Measurements from ENCODE around the gene LIMS4.
"Not testable (repeated sequence)": the region's sequence is repeated elsewhere in the genome, so short reads cannot be mapped to it uniquely, and the experiment has no call there.

DNA sequence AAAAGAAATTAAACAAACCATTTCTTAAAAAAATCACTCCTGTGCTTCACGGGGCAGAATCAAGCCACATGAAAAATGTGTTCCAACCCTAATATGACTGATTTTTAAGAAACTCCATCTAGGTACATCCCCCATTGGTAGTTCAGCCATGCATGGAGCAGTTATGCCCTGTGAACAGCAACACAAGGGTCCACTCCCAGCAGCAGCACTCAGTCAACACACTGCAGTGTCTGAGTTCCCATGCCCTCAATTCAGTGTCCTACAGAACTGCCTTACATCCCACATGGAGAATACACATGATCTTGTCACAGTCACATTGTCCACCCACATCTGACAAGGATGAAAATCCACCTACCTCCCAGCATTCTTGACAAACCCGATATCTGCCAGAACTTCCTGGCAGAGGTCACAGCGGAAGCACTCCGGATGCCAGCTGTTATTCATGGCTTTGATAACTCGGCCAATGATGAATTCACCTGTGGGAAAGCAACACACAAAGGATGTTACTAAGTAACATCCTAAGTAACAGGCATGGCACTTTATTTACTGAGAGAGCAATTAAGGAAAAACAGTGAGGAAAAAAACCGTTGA is 17.4 kb downstream of the LIMS4 start:
- not testable (repeated sequence) for TF ChIP-seq RAD21 (IDR thresholded peaks at IDR 0.05; ENCODE audit: low read depth); EZH2 (IDR thresholded peaks at IDR 0.05); POLR2A (IDR thresholded peaks at IDR 0.05; ENCODE audit: borderline replicate concordance, extremely low read depth, insufficient read depth, insufficient read length); EZH2phosphoT487 (IDR thresholded peaks at IDR 0.05; ENCODE audit: borderline replicate concordance); SIN3A (IDR thresholded peaks at IDR 0.05; ENCODE audit: low read depth); POLR2AphosphoS5 (IDR thresholded peaks at IDR 0.05; ENCODE audit: low read depth, low read length)
- TF ChIP-seq, protein P1, sequence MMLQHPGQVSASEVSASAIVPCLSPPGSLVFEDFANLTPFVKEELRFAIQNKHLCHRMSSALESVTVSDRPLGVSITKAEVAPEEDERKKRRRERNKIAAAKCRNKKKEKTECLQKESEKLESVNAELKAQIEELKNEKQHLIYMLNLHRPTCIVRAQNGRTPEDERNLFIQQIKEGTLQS (IDR thresholded peaks at IDR 0.05): not testable (repeated sequence)
- TF ChIP-seq, protein P2, sequence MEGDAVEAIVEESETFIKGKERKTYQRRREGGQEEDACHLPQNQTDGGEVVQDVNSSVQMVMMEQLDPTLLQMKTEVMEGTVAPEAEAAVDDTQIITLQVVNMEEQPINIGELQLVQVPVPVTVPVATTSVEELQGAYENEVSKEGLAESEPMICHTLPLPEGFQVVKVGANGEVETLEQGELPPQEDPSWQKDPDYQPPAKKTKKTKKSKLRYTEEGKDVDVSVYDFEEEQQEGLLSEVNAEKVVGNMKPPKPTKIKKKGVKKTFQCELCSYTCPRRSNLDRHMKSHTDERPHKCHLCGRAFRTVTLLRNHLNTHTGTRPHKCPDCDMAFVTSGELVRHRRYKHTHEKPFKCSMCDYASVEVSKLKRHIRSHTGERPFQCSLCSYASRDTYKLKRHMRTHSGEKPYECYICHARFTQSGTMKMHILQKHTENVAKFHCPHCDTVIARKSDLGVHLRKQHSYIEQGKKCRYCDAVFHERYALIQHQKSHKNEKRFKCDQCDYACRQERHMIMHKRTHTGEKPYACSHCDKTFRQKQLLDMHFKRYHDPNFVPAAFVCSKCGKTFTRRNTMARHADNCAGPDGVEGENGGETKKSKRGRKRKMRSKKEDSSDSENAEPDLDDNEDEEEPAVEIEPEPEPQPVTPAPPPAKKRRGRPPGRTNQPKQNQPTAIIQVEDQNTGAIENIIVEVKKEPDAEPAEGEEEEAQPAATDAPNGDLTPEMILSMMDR (IDR thresholded peaks at IDR 0.05 in 2 of 3, conservative IDR thresholded peaks at IDR 0.05 in 1 of 3; ENCODE audit: borderline replicate concordance in 1 of 3, insufficient read depth in 1 of 3, low read depth in 2 of 3, low read length in 2 of 3): not testable (repeated sequence)
